ENCODE data around the gene CCDC8. TPM values are rescaled to one million over a fixed set of nuclear protein-coding genes. Genes with fewer than 3 reads are reported as not detected.

CCDC8 gene
- total RNA-seq, 1 donor from 2014 or later, result 35.0 TPM

DNA sequence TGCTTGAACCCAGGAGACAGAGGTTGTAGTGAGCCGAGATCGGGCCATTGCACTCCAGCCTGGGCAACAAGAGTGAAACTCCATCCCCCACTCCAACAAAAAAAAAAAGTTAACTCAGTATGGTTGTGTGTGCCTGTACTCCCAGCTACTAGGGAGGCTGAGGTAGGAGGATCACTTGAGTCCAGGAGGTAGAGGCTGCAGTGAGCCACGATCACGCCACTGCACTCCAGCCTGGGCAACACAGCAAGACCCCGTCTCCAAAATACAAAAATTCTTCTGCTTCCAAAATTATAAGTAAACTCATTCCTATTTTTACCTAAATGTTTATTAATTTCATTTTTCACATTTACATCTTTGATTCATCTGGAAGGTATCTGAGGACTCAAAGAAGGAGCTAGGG lies 43.6 kb upstream of the CCDC8 start:
- Mint-ChIP-seq H3K9me3 (ENCODE audit: unreplicated experiment) (no peaks in the 10 kb centered on the region), H3K36me3 (ENCODE audit: unreplicated experiment) (no peaks in the 10 kb centered on the region), H3K27ac (ENCODE audit: unreplicated experiment) (no peak overlapping the region), H3K4me1 (ENCODE audit: unreplicated experiment) (peaks cover 4% of the 10 kb centered on the region), H3K27me3 (ENCODE audit: unreplicated experiment) (no peaks in the 10 kb centered on the region), H3K4me3 (ENCODE audit: unreplicated experiment) (no peak overlapping the region)
- DNase-seq (ENCODE audit: extremely low spot score, unreplicated experiment), result no peak
- TF ChIP-seq CTCF (IDR thresholded peaks at IDR 0.05), result no peak

- no peak overlapping the region for H3K4me3 Mint-ChIP-seq (ENCODE audit: unreplicated experiment)
- H3K9me3 Mint-ChIP-seq (ENCODE audit: unreplicated experiment), result peaks cover 6% of the 10 kb centered on the region
- H3K4me1 Mint-ChIP-seq (ENCODE audit: unreplicated experiment), result peaks cover 4% of the 10 kb centered on the region
- no peaks in the 10 kb centered on the region for H3K27me3 Mint-ChIP-seq (ENCODE audit: unreplicated experiment)
- no peak for DNase-seq (ENCODE audit: extremely low spot score, unreplicated experiment)
- no peak for TF ChIP-seq CTCF (IDR thresholded peaks at IDR 0.05)
- no peak overlapping the region for H3K27ac Mint-ChIP-seq (ENCODE audit: unreplicated experiment)
- peaks cover 3% of the 10 kb centered on the region for H3K36me3 Mint-ChIP-seq (ENCODE audit: unreplicated experiment)
These were observed 40.9 kb upstream of the CCDC8 start for GRCh38 chr19:46454244-46454643.

GRCh38 chr19:46453661-46454060 lies 40.3 kb upstream of the CCDC8 start:
- no peak for DNase-seq (ENCODE audit: extremely low spot score, unreplicated experiment)
- Mint-ChIP-seq H3K36me3 (ENCODE audit: unreplicated experiment) (peaks cover 3% of the 10 kb centered on the region), H3K27me3 (ENCODE audit: unreplicated experiment) (no peaks in the 10 kb centered on the region), H3K27ac (ENCODE audit: unreplicated experiment) (no peak overlapping the region), H3K4me1 (ENCODE audit: unreplicated experiment) (peaks cover 4% of the 10 kb centered on the region), H3K4me3 (ENCODE audit: unreplicated experiment) (no peak overlapping the region), H3K9me3 (ENCODE audit: unreplicated experiment) (peaks cover 7% of the 10 kb centered on the region)
- TF ChIP-seq CTCF (IDR thresholded peaks at IDR 0.05), result no peak

GRCh38 chr19:46452186-46452585 lies 38.8 kb upstream of the CCDC8 start:
- Mint-ChIP-seq H3K36me3 (ENCODE audit: unreplicated experiment) (peaks cover 3% of the 10 kb centered on the region), H3K27ac (ENCODE audit: unreplicated experiment) (no peak overlapping the region), H3K27me3 (ENCODE audit: unreplicated experiment) (no peaks in the 10 kb centered on the region), H3K9me3 (ENCODE audit: unreplicated experiment) (peaks cover 7% of the 10 kb centered on the region), H3K4me3 (ENCODE audit: unreplicated experiment) (no peak overlapping the region), H3K4me1 (ENCODE audit: unreplicated experiment) (peaks cover 4% of the 10 kb centered on the region)
- no peak for TF ChIP-seq CTCF (IDR thresholded peaks at IDR 0.05)
- no peak for DNase-seq (ENCODE audit: extremely low spot score, unreplicated experiment)

DNA sequence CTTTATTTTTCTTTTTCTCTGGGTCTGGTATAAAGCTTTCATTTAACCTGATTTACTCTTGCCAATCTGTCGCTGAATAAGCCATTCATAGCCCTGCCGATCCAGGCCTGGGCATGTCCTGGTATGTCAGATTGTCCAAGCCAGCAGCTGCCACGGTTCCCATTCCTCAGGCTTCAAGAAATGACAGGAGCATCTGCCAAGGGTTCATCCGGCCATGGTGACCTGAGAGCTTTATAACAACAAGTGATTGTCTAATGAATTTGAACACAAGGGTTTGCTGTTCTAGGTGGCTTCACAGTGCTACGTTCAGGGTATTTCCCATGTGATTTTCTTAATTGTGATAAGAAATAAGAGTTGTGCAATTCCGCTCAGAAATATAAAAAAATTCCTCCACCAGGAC lies 38.0 kb upstream of the CCDC8 start:
- TF ChIP-seq CTCF (IDR thresholded peaks at IDR 0.05), result no peak
- no peak overlapping the region for H3K27ac Mint-ChIP-seq (ENCODE audit: unreplicated experiment)
- H3K36me3 Mint-ChIP-seq (ENCODE audit: unreplicated experiment), result peaks cover 3% of the 10 kb centered on the region
- peaks cover 7% of the 10 kb centered on the region for H3K9me3 Mint-ChIP-seq (ENCODE audit: unreplicated experiment)
- H3K4me1 Mint-ChIP-seq (ENCODE audit: unreplicated experiment), result peaks cover 3% of the 10 kb centered on the region
- no peak for DNase-seq (ENCODE audit: extremely low spot score, unreplicated experiment)
- no peak overlapping the region for H3K4me3 Mint-ChIP-seq (ENCODE audit: unreplicated experiment)
- H3K27me3 Mint-ChIP-seq (ENCODE audit: unreplicated experiment), result no peaks in the 10 kb centered on the region

Measured in osteocyte (in vitro differentiated cells).